GM21825 (cell line): ENCODE data around the gene DGKD.

Experiments
- ATAC-seq: cut with Tn5 transposase; IDR thresholded peaks from one replicate; pipeline ENCODE4 v1.9.1; 2021; ENCODE audit warnings: mild to moderate bottlenecking, moderate library complexity; ENCODE audit not compliant: unreplicated experiment

The DGKD gene

GRCh38 chr2:233470839-233471238 lies 116.5 kb downstream of the DGKD start:
- no peak for ATAC-seq

GRCh38 chr2:233471291-233472035 lies 117.2 kb downstream of the DGKD start:
- no peak for ATAC-seq

GRCh38 chr2:233473386-233473791 lies 119.1 kb downstream of the DGKD start:
- no peak for ATAC-seq

GRCh38 chr2:233473878-233474277 lies 119.6 kb downstream of the DGKD start:
- no peak for ATAC-seq

GRCh38 chr2:233474308-233475160 lies 120.2 kb downstream of the DGKD start:
- ATAC-seq = no peak

GRCh38 chr2:233476063-233476410 lies 121.7 kb downstream of the DGKD start:
- ATAC-seq = no peak

- no peak for ATAC-seq
Measured at GRCh38 chr2:233476651-233477547, 122.6 kb downstream of the DGKD start.

GRCh38 chr2:233477548-233478433 lies 123.5 kb downstream of the DGKD start:
- ATAC-seq = no peak

GRCh38 chr2:233479616-233480489 lies 125.6 kb downstream of the DGKD start:
- no peak for ATAC-seq

GRCh38 chr2:233480490-233481202 lies 126.4 kb downstream of the DGKD start:
- ATAC-seq = no peak

GRCh38 chr2:233481368-233482142 lies 127.3 kb downstream of the DGKD start:
- ATAC-seq = no peak

GRCh38 chr2:233482616-233483015 lies 128.3 kb downstream of the DGKD start:
- ATAC-seq = no peak

GRCh38 chr2:233485726-233486125 lies 131.4 kb downstream of the DGKD start:
- no peak for ATAC-seq

GRCh38 chr2:233486357-233486756 lies 132.1 kb downstream of the DGKD start:
- ATAC-seq = no peak

GRCh38 chr2:233486778-233487552 lies 132.7 kb downstream of the DGKD start:
- ATAC-seq = no peak

GRCh38 chr2:233487748-233488345 lies 133.6 kb downstream of the DGKD start:
- ATAC-seq = no peak

- ATAC-seq = no peak
Measured at GRCh38 chr2:233489143-233489542, 134.8 kb downstream of the DGKD start.
